ENCODE data around the gene SRSF10. TPM values are rescaled to one million over a fixed set of nuclear protein-coding genes. Genes with fewer than 3 reads are reported as not detected.
A peak's percentile ranks its signal among the peaks of the same experiment; 100 is the strongest.

Gene SRSF10
- total RNA-seq, 4 donors from 2014 or later: 20.4 to 49.9 (median 26.5) TPM

DNA sequence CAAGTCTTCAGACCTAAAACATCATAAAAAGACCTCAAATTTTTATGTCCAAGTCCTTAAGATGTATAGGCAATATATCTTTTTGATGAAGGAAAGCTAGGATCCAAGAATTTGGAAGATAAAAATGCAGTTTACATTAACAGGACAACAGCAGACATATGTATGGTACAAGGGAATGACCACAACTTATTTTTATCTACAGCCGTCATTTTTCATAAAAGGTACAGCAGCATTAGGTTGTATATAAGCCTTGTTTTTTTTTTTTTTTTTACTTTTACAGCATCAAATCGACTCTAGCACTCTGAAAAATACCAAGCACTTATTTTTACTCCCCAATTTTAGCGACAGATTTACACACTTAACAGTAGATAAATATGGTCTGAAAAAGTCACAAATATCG, 1.3 kb downstream of the SRSF10 start:
- peaks cover 0 to 5% of the 10 kb centered on the region in 2 donors for H3K36me3 ChIP-seq
- peak overlapping the region; percentile 88 to 98 (median 96) for H3K27ac ChIP-seq
- ATAC-seq: no peak
- DNase-seq: no peak
- TF ChIP-seq POLR2A (IDR thresholded peaks at IDR 0.05): no peak
- TF ChIP-seq, protein P1, sequence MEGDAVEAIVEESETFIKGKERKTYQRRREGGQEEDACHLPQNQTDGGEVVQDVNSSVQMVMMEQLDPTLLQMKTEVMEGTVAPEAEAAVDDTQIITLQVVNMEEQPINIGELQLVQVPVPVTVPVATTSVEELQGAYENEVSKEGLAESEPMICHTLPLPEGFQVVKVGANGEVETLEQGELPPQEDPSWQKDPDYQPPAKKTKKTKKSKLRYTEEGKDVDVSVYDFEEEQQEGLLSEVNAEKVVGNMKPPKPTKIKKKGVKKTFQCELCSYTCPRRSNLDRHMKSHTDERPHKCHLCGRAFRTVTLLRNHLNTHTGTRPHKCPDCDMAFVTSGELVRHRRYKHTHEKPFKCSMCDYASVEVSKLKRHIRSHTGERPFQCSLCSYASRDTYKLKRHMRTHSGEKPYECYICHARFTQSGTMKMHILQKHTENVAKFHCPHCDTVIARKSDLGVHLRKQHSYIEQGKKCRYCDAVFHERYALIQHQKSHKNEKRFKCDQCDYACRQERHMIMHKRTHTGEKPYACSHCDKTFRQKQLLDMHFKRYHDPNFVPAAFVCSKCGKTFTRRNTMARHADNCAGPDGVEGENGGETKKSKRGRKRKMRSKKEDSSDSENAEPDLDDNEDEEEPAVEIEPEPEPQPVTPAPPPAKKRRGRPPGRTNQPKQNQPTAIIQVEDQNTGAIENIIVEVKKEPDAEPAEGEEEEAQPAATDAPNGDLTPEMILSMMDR (IDR thresholded peaks at IDR 0.05 in 4 of 5, conservative IDR thresholded peaks at IDR 0.05 in 1 of 5): no peak
- intact Hi-C loops (cut with DNase I; ENCODE audit: low total_unique reads) (no loop called here), in situ Hi-C loops (cut with MboI; ENCODE audit: low sequenced_read_pairs in 4 of 4) (no loop called here)
- no peaks in the 10 kb centered on the region for H3K9me3 ChIP-seq
- H3K27me3 ChIP-seq: no peaks in the 10 kb centered on the region
- H3K4me3 ChIP-seq: peak overlapping the region; percentile 72 to 89 (median 88)
- H3K4me1 ChIP-seq: peaks cover 50 to 56% of the 10 kb centered on the region in 2 donors

DNA sequence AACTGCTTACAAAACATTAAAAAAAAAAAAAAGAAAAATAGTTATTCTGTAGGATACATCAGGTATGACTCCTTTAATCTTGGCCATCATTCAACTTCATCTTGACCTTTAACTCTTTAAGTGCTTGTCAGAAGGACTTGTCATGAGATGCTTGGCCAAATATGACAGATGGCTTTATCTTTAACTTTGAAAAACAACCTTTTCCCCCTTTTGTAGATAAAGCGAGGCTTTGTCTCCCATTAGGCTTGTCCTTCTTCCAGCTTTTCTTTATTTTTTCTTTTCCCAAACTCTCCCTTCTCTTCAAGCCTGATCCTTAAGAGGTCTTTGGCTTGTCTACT, 2.3 kb downstream of the SRSF10 start:
- Histone ChIP-seq H3K4me3 (peak overlapping the region in 3 of 4 donors; percentile 2 to 86 (median 72)), H3K27me3 (no peaks in the 10 kb centered on the region), H3K27ac (peak overlapping the region; percentile 88 to 98 (median 96)), H3K4me1 (peaks cover 50 to 57% of the 10 kb centered on the region in 2 donors), H3K9me3 (no peaks in the 10 kb centered on the region), H3K36me3 (peaks cover 0 to 6% of the 10 kb centered on the region in 2 donors)
- ATAC-seq: no peak
- in situ Hi-C loops (cut with MboI; ENCODE audit: low sequenced_read_pairs in 4 of 4) (no loop called here), intact Hi-C loops (cut with DNase I; ENCODE audit: low total_unique reads) (no loop called here)
- no peak for DNase-seq
- no peak for TF ChIP-seq POLR2A (IDR thresholded peaks at IDR 0.05)
- TF ChIP-seq, protein P1 (IDR thresholded peaks at IDR 0.05 in 4 of 5, conservative IDR thresholded peaks at IDR 0.05 in 1 of 5): no peak

DNA sequence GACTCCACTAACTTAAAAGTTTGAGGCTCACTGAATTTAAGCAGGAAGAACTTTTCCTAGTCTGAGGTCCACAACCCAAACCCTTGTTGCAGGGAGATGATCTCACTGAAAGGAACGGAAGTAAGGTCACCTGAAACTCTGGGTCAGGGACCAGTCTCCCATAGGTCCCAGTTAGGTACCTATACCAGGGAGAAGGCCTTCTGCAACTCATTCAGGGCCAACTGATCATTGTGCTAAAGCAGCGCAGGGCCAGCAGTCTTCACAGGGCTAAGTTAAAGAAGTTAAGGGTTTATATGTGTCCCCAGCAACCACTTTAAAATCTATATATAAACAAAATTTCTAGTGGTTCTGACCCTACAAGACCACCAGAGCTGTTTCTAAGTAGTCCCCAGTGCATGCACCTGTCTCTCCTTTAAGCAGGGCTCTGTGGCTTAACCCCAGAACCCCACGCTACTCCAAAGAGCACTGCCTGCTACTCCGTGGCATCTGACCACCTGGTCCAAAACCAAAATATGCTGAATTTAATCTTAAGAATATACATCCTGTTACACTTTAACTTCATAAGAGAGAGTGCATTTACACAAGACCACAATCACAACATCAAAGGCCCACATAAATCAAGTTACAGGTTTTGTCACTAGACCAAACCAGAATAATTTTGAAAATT, 2.8 kb downstream of the SRSF10 start:
- DNase-seq (no peak), ATAC-seq (no peak)
- H3K36me3 ChIP-seq: peaks cover 0 to 7% of the 10 kb centered on the region in 2 donors
- H3K4me3 ChIP-seq: peak overlapping the region in 2 of 4 donors; percentile 5 to 7
- peaks cover 50 to 57% of the 10 kb centered on the region in 2 donors for H3K4me1 ChIP-seq
- H3K27ac ChIP-seq: peak overlapping the region; percentile 88 to 98 (median 96)
- in situ Hi-C loops (cut with MboI; ENCODE audit: low sequenced_read_pairs in 4 of 4) (no loop called here), intact Hi-C loops (cut with DNase I; ENCODE audit: low total_unique reads) (no loop called here)
- no peaks in the 10 kb centered on the region for H3K27me3 ChIP-seq
- no peaks in the 10 kb centered on the region for H3K9me3 ChIP-seq
- TF ChIP-seq POLR2A (IDR thresholded peaks at IDR 0.05): no peak

DNA sequence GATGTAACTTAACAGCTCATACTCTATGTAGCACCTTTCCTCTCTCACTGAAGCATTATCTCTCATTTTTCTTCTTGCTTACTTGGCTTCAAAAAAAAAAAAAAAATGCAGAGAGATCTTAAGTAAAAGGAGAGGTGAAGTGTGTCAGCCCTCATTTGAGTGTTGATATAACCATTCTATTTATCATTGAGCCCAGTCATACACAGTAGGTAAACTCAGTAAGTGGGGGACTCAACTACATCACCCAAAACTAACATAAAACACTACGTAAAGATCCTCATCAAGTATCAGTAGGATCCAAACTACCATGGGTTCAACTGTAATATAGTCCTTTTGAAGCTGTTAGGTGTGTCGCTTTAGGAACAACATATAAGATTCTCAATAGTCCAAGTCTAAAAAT, 12.3 kb downstream of the SRSF10 start:
- no peaks in the 10 kb centered on the region for H3K9me3 ChIP-seq
- no peak for ATAC-seq
- intact Hi-C loops (cut with DNase I; ENCODE audit: low total_unique reads): no loop called here

DNA sequence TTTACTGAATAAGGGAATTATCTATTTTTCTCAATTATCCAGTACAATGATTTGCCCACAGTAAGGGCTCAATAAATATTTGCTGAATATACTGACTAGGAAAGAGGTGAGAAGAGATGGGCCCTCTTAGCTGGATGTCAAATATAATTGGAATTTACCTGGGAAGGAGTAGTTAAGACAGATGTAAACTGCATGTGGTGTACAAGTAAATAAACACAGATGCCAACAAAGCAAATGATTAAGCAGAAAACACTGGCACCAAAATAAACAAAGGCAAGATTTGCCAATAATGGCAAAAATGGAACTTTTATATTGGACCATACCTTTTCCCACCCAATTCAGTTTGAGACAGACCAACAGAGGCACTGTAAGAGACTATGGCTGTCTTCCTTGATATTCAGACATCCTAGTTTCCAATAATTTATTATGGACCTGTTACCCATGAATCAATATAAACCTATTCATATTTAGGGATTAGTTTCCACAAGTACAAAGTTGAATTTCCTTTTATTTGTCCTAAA, 13.1 kb downstream of the SRSF10 start:
- in situ Hi-C loops (cut with MboI; ENCODE audit: low sequenced_read_pairs in 4 of 4) (no loop called here), intact Hi-C loops (cut with DNase I; ENCODE audit: low total_unique reads) (no loop called here)
- DNase-seq (no peak), ATAC-seq (no peak)
- H3K4me3 ChIP-seq: no peak overlapping the region
- TF ChIP-seq POLR2A (IDR thresholded peaks at IDR 0.05): no peak
- TF ChIP-seq, protein P1 (IDR thresholded peaks at IDR 0.05 in 4 of 5, conservative IDR thresholded peaks at IDR 0.05 in 1 of 5): no peak
- no peaks in the 10 kb centered on the region for H3K27me3 ChIP-seq
- H3K27ac ChIP-seq: peak overlapping the region in 3 of 4 donors; percentile 8 to 51 (median 21)
- H3K4me1 ChIP-seq: peaks cover 7 to 25% of the 10 kb centered on the region in 2 donors
- H3K9me3 ChIP-seq: no peaks in the 10 kb centered on the region
- peaks cover 0 to 75% of the 10 kb centered on the region in 2 donors for H3K36me3 ChIP-seq

More for the DNA sequence above, 12.3 kb downstream of the SRSF10 start:
- DNase-seq: no peak
- in situ Hi-C loops (cut with MboI; ENCODE audit: low sequenced_read_pairs in 4 of 4): no loop called here
- Histone ChIP-seq H3K27ac (peak overlapping the region in 2 of 4 donors; percentile 8 to 21), H3K27me3 (no peaks in the 10 kb centered on the region), H3K4me1 (peaks cover 7 to 24% of the 10 kb centered on the region in 2 donors), H3K36me3 (peaks cover 0 to 78% of the 10 kb centered on the region in 2 donors), H3K4me3 (no peak overlapping the region)
- TF ChIP-seq, protein P1 (IDR thresholded peaks at IDR 0.05 in 4 of 5, conservative IDR thresholded peaks at IDR 0.05 in 1 of 5): no peak

Measured in gastrocnemius medialis (tissue), 4 donors.